Mucosa of descending colon (tissue), 3 donors: Measurements from ENCODE around the gene GFY. TPM values are rescaled to one million over a fixed set of nuclear protein-coding genes. Genes with fewer than 3 reads are reported as not detected.
"Not testable (repeated sequence)": the region's sequence is repeated elsewhere in the genome, so short reads cannot be mapped to it uniquely, and the experiment has no call there.

Experiments
- ATAC-seq: fragments of 200-7000 bp; cut with Tn5 transposase; one replicate; pipeline ENCODE4 v1.9.1; 2020; ENCODE audit warnings: mild to moderate bottlenecking, moderate library complexity
- DNase-seq, 3 donors: peaks; one replicate each; pipeline ENCODE4 v3.0.0-alpha.2; 2020
- H3K36me3 ChIP-seq: fragments of 200-600 bp; one replicate; pipeline ENCODE4 v1.8.0; 2021; ENCODE audit warnings: low read depth, mild to moderate bottlenecking
- H3K4me1 ChIP-seq: fragments of 200-600 bp; one replicate; pipeline ENCODE4 v1.8.0; 2021; ENCODE audit warnings: low read depth, mild to moderate bottlenecking
- H3K4me3 ChIP-seq: fragments of 200-600 bp; one replicate; pipeline ENCODE4 v1.8.0; 2021; ENCODE audit warnings: mild to moderate bottlenecking
- H3K9me3 ChIP-seq: fragments of 200-600 bp; one replicate; pipeline ENCODE4 v1.8.0; 2021; ENCODE audit warnings: mild to moderate bottlenecking
- CTCF ChIP-seq: fragments of 200-600 bp; IDR thresholded peaks from one replicate; pipeline ENCODE4 v1.8.0; 2022; ENCODE audit warnings: antibody characterized with exemption, mild to moderate bottlenecking
- intact Hi-C, 2 donors: fragments of 100-400 bp; cut with DNase I in 1 of 2; cut with micrococcal nuclease in 1 of 2; formaldehyde crosslinking; loops; one replicate each; pipeline versions ENCODE4 v1.11.0 to v1.11.1; 2022; cut with DNase I, micrococcal nuclease
- total RNA-seq, 3 donors: library from RNA; stranded (reverse); fragmentation: NEBNext Ultra II Directional in 2 of 3; extraction: Animal tissue kit (Norgen Biotek cat#: 25700) in 2 of 3; gene quantifications; one replicate each; pipeline versions ENCODE4 v1.2.1 to v1.2.4, GENCODE V29; 2021 to 2023
- donor health status: DM: no; HTN: no; CAD: no; lungs with moderate emphysema.
- donor health status: DM: no; HTN: no; CAD: no.
- donor health status: DM: no; HTN: yes; CAD: no.

Gene GFY
- total RNA-seq, 3 donors from 2014 or later = not detected

GRCh38 chr19:49456326-49456725 is 31.1 kb downstream of the GFY start:
- Histone ChIP-seq H3K4me1 (peaks cover 15% of the 10 kb centered on the region), H3K36me3 (peaks cover 5% of the 10 kb centered on the region), H3K4me3 (no peak overlapping the region), H3K9me3 (no peaks in the 10 kb centered on the region)
- ATAC-seq = no peak
- no peak for DNase-seq
- no peak for TF ChIP-seq CTCF
- intact Hi-C loops = no loop called here

- Histone ChIP-seq H3K4me3 (no peak overlapping the region), H3K4me1 (peaks cover 10% of the 10 kb centered on the region), H3K36me3 (no peaks in the 10 kb centered on the region), H3K9me3 (no peaks in the 10 kb centered on the region)
- DNase-seq = no peak
- no peak for TF ChIP-seq CTCF
- ATAC-seq = peak; percentile 17
- intact Hi-C loops = no loop called here
These were observed 33.3 kb downstream of the GFY start for GRCh38 chr19:49458567-49458903.

DNA sequence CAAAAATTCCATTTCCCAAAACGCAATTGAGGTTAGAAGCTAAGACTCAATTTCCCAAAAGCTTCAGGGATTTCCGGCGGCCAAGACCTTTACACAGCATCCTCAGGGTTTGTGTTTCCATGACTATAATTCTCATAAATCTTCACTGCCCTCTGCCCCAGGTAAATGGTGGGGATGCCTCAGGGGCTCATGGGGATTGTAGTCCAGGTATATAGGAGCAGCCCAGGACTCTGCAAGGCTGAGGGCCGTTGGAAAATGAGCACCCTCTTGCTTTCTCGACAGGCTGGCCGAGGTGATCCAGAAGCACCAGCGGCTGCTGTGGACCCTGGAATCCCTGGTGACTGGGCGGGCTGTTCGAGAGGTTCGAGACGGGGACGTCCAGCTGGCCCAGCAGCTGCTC is 34.2 kb downstream of the GFY start:
- ATAC-seq (no peak), DNase-seq (no peak)
- Histone ChIP-seq H3K36me3 (no peaks in the 10 kb centered on the region), H3K4me3 (no peak overlapping the region), H3K4me1 (peaks cover 7% of the 10 kb centered on the region), H3K9me3 (no peaks in the 10 kb centered on the region)
- TF ChIP-seq CTCF = no peak
- intact Hi-C loops = no loop called here

DNA sequence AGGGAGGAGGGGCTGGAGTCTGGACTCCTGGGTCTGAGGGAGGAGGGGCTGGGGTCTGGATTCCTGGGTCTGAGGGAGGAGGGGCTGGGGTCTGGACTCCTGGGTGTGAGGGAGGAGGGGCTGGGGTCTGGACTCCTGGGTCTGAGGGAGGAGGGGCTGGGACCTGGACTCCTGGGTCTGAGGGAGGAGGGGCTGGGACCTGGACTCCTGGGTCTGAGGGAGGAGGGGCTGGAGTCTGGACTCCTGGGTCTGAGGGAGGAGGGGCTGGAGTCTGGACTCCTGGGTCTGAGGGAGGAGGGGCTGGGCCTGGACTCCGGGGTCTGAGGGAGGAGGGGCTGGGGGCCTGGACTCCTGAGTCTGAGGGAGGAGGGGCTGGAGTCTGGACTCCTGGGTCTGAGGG is 35.9 kb downstream of the GFY start:
- ATAC-seq, DNase-seq, H3K4me1 ChIP-seq, H3K9me3 ChIP-seq, H3K36me3 ChIP-seq, H3K4me3 ChIP-seq, intact Hi-C loops: not testable (repeated sequence)

- Histone ChIP-seq H3K9me3 (no peaks in the 10 kb centered on the region), H3K36me3 (no peaks in the 10 kb centered on the region), H3K4me3 (no peak overlapping the region), H3K4me1 (peaks cover 5% of the 10 kb centered on the region)
- intact Hi-C loops = no loop called here
- ATAC-seq (no peak), DNase-seq (peak in 1 of 3 donors; percentile 23)
- no peak for TF ChIP-seq CTCF
These were observed 36.5 kb downstream of the GFY start for GRCh38 chr19:49461656-49462055.

DNA sequence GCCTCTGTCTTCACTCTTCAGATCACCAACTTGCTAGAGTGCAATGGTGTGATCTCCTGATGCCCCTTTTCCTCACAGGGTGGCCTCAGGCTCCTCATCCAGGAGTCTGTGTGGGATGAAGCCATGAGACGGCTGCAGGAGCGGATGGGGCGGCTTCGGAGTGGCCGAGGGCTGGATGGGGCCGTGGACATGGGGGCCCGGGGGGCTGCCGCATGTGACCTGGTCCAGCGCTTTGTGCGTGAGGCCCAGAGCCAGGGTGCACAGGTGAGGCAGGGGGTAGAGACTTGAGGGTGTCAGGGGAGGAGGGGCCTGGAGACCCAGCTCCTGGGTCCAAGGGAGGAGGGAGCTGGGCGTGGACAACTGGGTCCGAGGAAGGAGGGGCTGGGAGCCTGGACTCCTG is 37.3 kb downstream of the GFY start:
- Histone ChIP-seq H3K36me3 (no peaks in the 10 kb centered on the region), H3K4me3 (no peak overlapping the region), H3K4me1 (peaks cover 2% of the 10 kb centered on the region), H3K9me3 (no peaks in the 10 kb centered on the region)
- intact Hi-C loops = no loop called here
- DNase-seq (peak in 1 of 3 donors; percentile 22), ATAC-seq (no peak)
- TF ChIP-seq CTCF = no peak
